Measurements from ENCODE around the gene RNF144A.

RNF144A gene

GRCh38 chr2:6947929-6948676, 30.9 kb downstream of the RNF144A start:
- DNase-seq (ENCODE audit: low read depth): no peak

- DNase-seq (ENCODE audit: low read depth): peak; percentile 21
These were observed 31.6 kb downstream of the RNF144A start for GRCh38 chr2:6948677-6949351.

DNA sequence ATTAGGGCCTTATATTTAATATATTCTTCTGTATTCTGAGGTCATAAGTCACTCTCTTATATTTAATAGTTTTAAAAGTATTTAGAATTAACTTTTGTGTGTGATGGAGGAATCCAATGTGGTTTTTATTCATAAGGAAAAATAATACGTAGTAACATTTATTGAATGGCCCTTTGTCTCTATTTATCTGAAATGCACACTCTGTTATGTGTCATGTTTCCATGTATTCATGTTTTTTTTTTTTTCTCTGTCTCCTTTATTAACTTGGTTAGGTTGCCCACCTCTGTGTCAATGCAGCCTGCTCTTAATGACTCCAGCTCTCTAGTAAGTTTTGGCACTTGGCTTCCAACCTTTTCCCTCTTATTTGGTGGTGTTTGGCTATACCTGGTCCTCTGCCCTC, 33.8 kb downstream of the RNF144A start:
- DNase-seq (ENCODE audit: low read depth): no peak

DNA sequence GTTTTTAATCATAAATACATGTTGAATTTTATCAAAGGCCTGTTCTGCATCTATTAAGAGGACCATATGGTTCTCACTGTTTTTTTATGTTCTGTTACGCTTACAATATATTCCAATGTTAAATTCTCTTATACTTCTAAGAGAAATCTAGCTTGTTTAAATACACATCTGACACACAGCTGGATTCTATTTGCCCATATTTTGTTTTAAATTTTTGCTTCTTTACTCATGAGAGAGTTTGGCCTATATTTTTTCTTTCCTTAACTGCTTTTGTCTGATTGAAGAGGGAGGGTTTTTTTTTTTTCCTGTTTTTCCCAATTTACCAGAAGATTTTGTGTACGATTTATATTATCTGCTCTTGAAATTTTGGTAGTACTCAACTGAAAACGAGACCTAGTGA, 34.9 kb downstream of the RNF144A start:
- DNase-seq (ENCODE audit: low read depth): no peak

GRCh38 chr2:6954586-6954985, 37.4 kb downstream of the RNF144A start:
- no peak for DNase-seq (ENCODE audit: low read depth)

DNA sequence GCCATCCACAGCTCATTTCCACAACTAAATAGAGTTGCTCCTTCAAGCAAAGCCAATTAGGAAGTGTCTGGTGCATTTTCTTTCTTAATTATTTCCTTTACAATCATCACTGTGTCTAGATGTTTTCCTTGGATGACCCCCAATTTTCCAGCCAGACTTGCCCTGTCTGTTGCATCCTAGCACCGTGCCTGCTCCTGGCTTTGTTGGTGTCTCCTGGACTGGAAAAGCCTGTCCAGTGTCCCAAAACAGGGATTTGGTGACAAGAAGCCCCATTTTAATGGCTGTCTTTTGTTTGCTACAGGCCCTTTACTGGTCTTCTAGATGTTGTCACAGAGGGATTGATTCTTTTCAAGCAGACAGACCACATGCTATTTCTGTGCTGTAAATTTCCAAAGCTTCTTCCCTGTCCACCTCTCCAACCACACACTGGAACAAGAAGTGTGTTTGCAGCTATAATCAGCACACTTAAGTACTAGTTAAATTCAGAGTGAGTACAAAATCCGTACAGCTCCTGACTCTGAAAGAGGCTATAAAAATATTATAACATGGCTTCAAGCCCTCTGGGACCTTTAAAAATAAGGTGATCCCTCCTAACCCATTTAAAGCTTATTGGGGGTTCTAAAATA, 38.4 kb downstream of the RNF144A start:
- DNase-seq (ENCODE audit: low read depth): no peak

GRCh38 chr2:6956566-6956965, 39.4 kb downstream of the RNF144A start:
- no peak for DNase-seq (ENCODE audit: low read depth)

DNA sequence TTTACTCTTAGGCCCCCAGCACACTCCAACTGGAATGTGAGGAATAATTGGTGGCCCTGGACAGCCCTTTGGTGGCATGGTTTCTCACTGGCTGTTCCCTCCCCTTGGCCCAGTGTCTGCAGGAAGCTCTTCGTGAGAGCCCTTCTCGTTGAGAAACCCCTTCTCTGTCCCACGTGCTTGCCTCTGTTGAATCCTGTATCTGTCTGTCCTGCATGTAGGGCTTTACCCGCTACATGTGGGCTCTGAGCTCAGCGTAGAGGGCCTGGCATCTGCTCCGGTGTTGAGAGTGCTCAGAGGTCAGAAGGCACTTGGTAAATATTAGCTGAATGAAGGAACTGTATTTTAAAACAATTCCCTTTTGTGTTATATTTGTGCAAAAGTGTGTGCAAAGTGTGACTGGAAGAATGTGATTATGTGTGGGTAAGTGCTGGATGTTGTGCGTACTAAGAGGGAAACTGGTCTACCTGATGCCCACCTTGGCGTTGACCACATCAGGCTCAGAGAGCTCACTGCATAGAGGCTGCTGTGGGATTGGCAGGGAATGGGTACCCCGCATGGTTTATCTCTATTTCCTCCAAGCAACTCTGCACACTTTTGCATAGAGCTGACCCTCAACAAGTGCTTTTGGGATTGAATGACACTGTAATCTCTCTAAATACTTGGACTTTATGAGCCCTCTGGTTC, 40.0 kb downstream of the RNF144A start:
- DNase-seq (ENCODE audit: low read depth): no peak

DNA sequence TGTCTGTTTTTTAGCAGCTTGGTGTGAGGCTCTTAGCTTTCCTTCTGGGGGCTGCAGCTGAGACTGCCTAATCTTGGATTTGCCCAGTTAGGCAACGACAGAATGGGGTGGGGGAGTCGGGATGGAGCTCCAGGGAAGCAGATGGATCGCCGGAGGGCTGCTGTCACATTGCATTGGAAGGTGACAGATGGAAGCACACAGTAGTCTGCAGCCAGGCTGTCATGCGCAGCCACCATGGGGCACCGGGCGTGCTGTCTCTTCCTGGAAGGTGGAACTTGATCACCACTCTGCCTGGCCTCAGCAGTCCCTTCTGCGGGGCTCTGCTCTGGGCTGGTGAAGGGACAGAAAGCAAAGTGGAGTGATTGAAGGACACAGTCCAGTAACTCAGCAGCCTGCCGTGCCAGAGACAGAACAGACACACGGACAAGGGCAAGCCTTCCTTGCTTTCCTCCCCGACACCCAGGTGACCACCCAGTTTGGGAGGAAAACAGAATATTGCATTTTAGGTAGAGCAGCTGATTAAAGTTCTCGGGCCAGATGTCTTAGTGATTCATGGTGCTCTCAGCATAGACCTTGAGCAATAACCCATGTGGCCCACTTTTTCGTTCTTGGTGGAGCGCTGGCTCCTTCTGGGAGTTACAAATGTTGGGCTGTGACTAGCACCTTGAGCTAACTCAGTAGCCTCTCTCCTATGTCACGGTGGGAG, 40.9 kb downstream of the RNF144A start:
- DNase-seq (ENCODE audit: low read depth): no peak

- DNase-seq (ENCODE audit: low read depth): no peak
These were observed 41.5 kb downstream of the RNF144A start for GRCh38 chr2:6958616-6959235.

GRCh38 chr2:6959751-6960150, 42.5 kb downstream of the RNF144A start:
- DNase-seq (ENCODE audit: low read depth): no peak

- DNase-seq (ENCODE audit: low read depth): peak; percentile 76
These were observed 43.4 kb downstream of the RNF144A start for GRCh38 chr2:6960659-6961058.

- no peak for DNase-seq (ENCODE audit: low read depth)
These were observed 46.5 kb downstream of the RNF144A start for GRCh38 chr2:6963727-6964126.

GRCh38 chr2:6965071-6965795, 48.0 kb downstream of the RNF144A start:
- DNase-seq (ENCODE audit: low read depth): no peak

- DNase-seq (ENCODE audit: low read depth): no peak
These were observed 49.3 kb downstream of the RNF144A start for GRCh38 chr2:6966446-6966940.

- DNase-seq (ENCODE audit: low read depth): no peak
These were observed 50.1 kb downstream of the RNF144A start for GRCh38 chr2:6967301-6967700.

DNA sequence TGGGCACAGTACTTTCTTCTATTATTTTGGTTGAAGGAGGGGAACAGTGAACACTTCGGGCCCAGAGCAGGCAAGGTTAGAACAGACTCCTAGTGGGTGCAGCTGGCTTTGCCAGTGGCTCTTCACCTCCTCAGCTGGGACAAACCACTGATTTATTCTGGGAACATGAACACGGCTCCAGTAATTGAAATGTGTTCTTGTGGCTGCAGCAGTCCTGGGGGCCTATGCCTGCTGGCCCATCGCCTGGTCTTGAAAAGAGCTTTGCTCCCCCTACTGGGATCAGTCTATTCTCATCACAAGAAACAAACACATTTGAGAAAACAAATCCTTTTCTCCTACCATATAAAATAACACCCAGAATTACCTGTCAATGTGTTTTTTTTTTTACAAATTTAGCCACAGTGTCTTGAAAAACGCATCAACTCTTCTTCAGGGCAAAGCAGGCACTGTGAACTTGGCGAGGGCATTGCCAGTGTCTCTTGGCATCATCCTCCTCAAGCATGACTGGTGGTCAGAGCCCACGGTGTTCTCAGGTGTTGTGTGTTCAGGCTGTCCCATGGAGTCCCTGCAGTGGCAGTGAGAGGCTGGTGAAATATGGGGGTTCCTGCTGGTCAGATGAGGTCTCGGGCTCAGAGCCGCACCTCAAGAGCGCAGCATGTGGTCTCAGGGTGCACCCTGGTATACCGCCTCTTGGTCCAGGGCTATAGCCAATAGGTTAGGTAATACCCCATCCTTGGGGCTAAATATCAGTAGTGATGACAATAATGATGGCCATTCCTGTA, 51.3 kb downstream of the RNF144A start:
- DNase-seq (ENCODE audit: low read depth): no peak

- DNase-seq (ENCODE audit: low read depth): no peak
These were observed 53.3 kb downstream of the RNF144A start for GRCh38 chr2:6970551-6970950.

GRCh38 chr2:6970976-6971480, 53.8 kb downstream of the RNF144A start:
- no peak for DNase-seq (ENCODE audit: low read depth)

- DNase-seq (ENCODE audit: low read depth): no peak
These were observed 54.3 kb downstream of the RNF144A start for GRCh38 chr2:6971502-6971901.
